Liver (tissue), 3 donors: ENCODE results near the gene MEGF11.

Experiments
- ATF3 ChIP-seq: IDR thresholded peaks from 2 replicates; pipeline ENCODE4 v1.6.1; 2016; ENCODE audit warnings: antibody characterized with exemption
- CTCF ChIP-seq: fragments of 150-350 bp; IDR thresholded peaks from 2 replicates; pipeline ENCODE4 v1.5.1; 2017; ENCODE audit warnings: improper control_type of control experiment, low read depth, low read length; ENCODE audit not compliant: missing input control
- EGR1 ChIP-seq, 2 donors: IDR thresholded peaks; 2 replicates each; pipeline ENCODE4 v1.6.1; 2016 to 2018; ENCODE audit warnings: antibody characterized with exemption in 2 of 2, low read depth in 2 of 2
- JUND ChIP-seq, 2 donors: IDR thresholded peaks; 2 replicates each; pipeline ENCODE4 v1.6.1; 2016; ENCODE audit warnings: antibody characterized with exemption in 2 of 2
- MAX ChIP-seq: IDR thresholded peaks from 2 replicates; pipeline ENCODE4 v1.6.1; 2016; ENCODE audit warnings: antibody characterized with exemption
- RAD21 ChIP-seq, 2 donors: IDR thresholded peaks; 2 replicates each; pipeline ENCODE4 v1.6.1; 2016; ENCODE audit warnings: antibody characterized with exemption in 2 of 2, mild to moderate bottlenecking in 2 of 2
- REST ChIP-seq: IDR thresholded peaks from 2 replicates; pipeline ENCODE4 v1.6.1; 2016; ENCODE audit warnings: antibody characterized with exemption, mild to moderate bottlenecking
- SP1 ChIP-seq: IDR thresholded peaks from 2 replicates; pipeline ENCODE4 v1.6.1; 2018; ENCODE audit warnings: antibody characterized with exemption, mild to moderate bottlenecking
- YY1 ChIP-seq: IDR thresholded peaks from 2 replicates; pipeline ENCODE4 v1.6.1; 2016; ENCODE audit warnings: antibody characterized with exemption, mild to moderate bottlenecking
- ZBTB33 ChIP-seq: IDR thresholded peaks from 2 replicates; pipeline ENCODE4 v1.6.1; 2016; ENCODE audit warnings: antibody characterized with exemption
- donor health status: healthy.
- donor health status: healthy.

- TF ChIP-seq ATF3 = no peak
- no peak for TF ChIP-seq CTCF
- TF ChIP-seq JUND (IDR thresholded peaks at IDR 0.05) = no peak
- TF ChIP-seq MAX = no peak
- TF ChIP-seq ZBTB33 = no peak
- no peak for TF ChIP-seq EGR1 (IDR thresholded peaks at IDR 0.05; ENCODE audit: low read depth in 2 of 2)
- TF ChIP-seq YY1 = no peak
- no peak for TF ChIP-seq SP1
- TF ChIP-seq RAD21 (IDR thresholded peaks at IDR 0.05) = no peak
- TF ChIP-seq REST = no peak
Measured at GRCh38 chr15:66095871-66096687, 157.5 kb downstream of the MEGF11 start.
